Fibroblast of gingiva (primary cell): Measurements from ENCODE around the gene IRX4.
"Not testable (repeated sequence)": the region's sequence is repeated elsewhere in the genome, so short reads cannot be mapped to it uniquely, and the experiment has no call there.

Experiments used
- DNase-seq: peaks from one replicate; pipeline ENCODE4 v3.0.0-alpha.2; 2011; ENCODE audit warnings: low read depth

IRX4 gene

GRCh38 chr5:1877103-1878049 lies 5.3 kb downstream of the IRX4 start:
- no peak for DNase-seq

GRCh38 chr5:1876660-1877064 lies 6.1 kb downstream of the IRX4 start:
- DNase-seq = no peak

DNA sequence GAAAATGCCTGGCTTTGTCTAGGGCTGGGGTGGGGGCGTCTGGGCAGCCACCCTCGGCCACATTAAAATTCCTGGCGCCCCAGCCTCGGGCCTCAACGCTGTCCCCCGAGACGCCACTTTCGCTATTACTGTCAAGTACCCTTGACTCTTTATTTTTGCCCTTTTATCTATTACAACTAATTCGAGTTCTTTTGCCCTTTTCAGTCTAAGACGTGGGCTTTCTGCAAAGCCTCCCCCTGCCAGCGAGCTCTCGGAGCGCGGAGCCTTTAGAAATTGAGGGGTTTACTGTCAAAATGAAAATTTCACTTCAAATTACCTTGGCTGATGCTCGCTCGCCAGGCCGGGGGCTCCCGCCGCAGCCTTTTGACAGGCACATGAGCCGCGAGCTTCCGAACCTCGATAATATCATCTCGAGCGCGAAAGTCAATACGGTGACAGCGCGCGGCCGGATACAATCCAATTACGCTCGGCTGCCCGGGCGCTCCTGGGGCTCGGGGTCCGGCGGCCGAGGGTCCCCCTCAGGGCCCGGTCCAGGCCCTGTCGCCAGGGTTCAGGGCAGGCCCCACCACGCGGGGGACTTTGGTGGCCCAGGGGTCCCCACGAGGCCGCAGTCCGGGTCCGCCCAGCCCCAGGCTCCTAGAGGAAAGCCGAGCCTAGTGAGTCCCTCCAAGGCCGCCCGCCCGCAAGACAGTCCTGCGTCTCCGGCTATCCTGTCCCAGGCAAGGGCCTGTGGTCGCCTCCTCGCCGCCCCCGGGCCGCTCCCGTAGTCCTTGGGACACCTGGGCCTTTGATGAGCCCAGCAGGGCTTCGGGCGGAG lies 6.7 kb downstream of the IRX4 start:
- no peak for DNase-seq

- DNase-seq = no peak
Measured at GRCh38 chr5:1875281-1875842, 7.4 kb downstream of the IRX4 start.

- DNase-seq = no peak
Measured at GRCh38 chr5:1874771-1875220, 7.9 kb downstream of the IRX4 start.

DNA sequence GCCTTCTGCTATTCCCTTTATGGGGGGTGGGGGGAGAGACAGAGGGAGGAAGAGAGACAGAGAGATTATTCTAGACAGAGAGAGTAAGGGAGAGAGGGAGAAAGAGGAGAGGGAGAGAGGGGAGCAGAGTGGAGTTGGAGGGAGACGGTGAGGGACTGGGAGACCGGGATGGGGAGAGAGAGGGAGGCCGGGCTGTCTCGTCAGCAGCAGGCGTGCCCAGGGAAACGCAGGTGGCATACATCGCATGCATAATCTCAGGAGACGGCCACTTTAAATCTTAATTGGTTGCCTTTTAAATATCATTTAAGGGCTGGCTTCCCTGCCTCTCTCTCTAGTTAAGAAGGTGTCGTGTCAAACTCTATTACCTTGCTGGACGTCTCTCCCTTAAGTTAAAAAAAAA lies 8.4 kb downstream of the IRX4 start:
- DNase-seq = no peak

DNA sequence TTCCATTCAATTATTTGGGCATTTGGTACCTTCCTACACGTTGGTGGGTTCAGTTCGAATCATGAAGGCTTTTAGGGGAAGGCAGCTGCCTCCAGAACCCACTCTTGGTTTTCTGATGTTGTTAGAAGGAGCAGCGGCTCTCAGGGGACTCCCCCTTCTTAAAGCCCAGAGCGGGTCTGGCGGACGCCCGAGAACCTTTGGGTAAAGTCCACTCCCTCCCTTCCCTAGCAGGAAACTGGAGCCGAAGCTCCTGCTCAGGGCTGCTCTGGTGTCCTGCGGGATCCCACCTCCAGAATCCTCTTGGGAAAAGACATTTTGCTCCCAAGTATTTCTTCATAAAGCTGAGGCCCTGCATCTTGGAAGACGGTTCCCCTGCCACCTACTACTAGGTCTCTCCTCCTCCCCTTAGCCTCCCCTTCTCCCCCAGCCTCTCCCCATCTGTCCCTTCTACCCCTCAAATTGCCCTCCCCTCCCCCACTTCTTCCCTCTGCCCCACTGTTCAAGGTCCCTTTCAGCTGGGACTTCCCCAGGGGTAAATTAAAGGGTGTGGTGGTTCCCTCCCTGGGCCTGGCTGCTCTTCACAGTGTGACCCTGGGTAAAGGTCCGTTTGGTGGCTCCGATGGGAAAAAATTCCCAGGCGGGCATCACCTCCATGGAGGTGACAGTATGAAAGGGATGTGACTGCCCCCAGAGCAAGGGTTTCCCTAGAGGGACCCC lies 9.3 kb downstream of the IRX4 start:
- no peak for DNase-seq

DNA sequence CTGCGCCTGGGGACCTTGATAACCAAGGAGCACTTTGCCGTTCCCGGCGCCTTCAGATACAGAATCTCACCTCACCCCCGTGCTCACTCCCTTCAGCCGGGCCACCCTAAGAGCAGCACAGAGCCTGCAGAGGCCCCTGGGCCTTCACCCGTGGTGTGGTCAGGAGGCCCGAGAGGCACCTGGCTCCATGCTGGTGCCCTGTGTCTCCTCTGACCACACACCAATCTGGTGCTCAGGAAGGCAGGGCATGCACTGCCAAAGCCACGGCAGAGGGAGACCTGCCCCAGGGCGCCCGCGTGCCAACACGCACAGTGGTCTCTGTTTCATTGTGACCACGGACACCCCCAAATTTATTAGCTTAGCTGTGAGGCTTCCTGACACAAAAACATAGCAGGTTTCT lies 11.3 kb downstream of the IRX4 start:
- no peak for DNase-seq

DNA sequence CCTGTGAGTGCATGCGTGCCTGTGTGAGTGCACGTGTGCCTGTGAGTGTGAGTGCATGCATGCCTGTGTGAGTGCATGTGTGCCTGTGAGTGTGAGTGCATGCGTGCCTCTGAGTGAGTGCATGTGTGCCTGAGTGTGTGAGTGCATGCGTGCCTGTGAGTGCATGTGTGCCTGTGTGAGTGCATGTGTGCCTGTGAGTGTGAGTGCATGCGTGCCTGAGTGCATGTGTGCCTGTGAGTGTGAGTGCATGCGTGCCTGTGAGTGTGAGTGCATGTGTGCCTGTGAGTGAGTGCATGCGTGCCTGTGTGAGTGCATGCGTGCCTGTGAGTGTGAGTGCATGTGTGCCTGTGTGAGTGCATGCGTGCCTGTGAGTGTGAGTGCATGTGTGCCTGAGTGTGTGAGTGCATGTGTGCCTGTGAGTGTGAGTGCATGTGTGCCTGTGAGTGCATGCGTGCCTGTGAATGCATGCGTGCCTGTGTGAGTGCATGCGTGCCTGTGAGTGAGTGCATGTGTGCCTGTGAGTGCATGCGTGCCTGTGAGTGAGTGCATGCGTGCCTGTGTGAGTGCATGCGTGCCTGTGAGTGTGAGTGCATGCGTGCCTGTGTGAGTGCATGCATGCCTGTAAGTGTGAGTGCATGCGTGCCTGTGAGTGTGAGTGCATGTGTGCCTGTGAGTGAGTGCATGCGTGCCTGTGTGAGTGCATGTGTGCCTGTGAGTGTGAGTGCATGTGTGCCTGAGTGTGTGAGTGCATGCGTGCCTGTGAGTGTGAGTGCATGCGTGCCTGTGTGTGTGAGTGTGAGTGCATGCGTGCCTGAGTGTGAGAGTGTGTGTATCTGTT lies 12.1 kb downstream of the IRX4 start:
- not testable (repeated sequence) for DNase-seq

GRCh38 chr5:1868886-1869475 lies 13.7 kb downstream of the IRX4 start:
- DNase-seq = no peak

DNA sequence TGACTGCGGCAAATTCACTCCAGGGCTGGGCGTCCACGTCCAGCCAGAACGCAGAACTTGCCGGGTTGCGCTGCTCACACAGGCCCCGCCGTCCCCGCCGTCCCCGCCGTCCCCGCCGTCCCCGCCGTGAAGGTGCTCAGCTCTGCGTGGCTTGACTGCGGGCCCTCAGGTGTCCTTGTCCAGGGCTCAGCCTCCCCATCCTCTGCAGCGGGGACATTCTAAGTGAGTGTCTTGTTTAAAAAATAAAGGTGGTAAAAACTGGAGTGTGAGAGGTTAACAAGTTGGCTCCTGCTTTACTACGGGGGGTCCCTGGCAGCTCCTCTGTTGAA lies 14.9 kb downstream of the IRX4 start:
- DNase-seq = no peak

DNA sequence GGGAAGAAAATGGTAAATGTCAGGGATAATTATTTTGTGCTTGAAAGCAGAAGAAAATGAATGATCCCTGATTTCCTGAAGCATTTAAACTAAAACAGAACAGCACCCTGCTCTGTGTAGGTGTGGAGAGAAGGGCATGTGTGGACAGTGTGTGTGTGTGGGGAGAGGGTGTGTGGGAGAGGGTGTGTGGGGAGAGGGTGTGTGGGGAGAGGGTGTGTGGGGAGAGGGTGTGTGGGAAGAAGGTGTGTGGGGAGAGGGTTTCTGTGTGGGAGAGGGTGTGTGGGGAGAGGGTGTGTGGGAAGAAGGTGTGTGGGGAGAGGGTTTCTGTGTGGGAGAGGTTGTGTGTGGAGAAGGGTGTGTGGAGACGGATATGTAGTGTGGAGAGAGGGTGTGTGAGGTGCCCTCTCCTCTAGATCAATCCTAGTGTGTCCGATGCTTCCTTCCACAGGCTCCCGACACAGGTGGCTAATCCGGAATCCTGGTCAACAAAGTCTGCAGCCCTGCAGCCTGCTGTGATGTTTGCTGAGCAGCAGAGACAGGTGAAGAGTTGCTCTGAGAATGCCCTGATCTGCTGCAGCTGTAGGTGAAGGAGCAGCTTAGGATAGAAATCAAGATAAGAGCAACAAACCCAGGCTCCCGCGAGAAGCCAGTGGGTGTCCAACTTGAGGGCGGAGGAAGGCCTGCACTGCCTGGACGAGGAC lies 15.5 kb downstream of the IRX4 start:
- DNase-seq = no peak

DNA sequence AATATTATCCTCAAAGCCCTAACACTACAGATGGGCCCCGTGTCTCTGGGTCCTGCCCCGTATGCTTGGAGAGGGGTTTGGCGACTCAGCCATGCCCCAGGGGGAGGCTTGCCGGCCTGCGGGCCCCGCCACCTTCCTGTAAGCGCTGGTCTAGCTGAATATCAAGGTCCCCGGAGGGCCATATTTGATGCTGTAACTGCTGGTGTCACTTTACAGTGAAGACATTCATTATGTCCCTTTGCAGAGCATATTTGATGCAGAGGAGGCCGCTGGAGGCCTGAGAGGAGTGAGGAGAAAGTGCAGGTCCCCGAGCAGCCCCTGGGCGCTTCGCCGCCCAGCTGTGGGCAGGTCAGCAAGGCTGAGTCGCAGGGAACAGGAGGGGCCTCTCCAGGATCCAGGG lies 16.8 kb downstream of the IRX4 start:
- DNase-seq = no peak

- DNase-seq = no peak
Measured at GRCh38 chr5:1865486-1865885, 17.2 kb downstream of the IRX4 start.

- no peak for DNase-seq
Measured at GRCh38 chr5:1864896-1865440, 17.8 kb downstream of the IRX4 start.

GRCh38 chr5:1860949-1861348 lies 21.8 kb downstream of the IRX4 start:
- DNase-seq = no peak

DNA sequence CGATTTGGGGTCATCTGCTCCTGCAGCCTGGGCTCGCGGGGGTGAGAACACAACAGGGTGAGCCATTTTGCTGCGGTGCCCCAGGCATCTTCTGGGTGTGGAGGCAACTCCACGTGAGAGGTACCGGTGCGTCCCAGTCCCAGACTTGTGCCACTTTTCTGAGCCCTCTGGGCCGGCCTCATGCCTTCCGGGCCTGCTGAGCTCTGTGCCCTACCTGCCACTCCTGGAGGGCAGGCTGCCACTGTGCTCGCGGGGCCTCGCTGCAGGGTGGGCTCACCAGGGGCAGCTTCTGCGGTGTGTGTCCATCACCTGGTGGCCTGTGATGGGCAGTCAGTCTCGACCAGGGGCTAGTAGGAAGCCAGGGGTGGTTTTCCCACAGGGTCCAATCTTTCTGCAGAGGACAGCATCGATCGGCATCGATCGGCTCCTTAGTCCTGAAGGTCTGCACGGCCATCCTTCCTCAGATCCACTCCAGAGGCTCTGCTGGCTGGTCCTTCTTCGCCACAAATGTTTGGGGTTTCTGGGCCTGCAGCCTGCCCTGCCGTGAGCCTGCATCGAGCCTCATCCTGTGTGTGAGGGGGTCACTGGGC lies 22.6 kb downstream of the IRX4 start:
- DNase-seq = no peak

GRCh38 chr5:1859099-1859498 lies 23.6 kb downstream of the IRX4 start:
- DNase-seq = no peak

DNA sequence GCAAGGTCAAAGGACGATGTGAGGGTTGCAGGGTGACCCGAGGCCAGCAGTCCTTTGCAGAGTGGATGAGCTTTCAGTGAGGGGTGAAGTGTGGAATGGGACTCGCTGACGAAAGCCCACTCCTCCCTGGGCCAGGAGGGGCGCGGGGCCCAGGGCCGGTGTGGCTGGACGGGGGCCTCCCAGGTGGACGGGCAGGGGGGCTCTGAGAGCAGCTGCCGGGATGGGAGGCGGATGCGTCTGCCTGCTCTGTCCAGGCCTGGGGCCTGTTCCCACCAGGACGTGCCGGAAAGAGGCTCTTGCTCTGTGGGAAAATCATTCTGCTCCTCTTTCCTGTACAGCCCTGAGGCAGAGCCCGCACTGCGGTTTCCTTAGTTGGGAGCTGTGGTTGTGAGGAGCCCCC lies 24.3 kb downstream of the IRX4 start:
- DNase-seq = no peak

GRCh38 chr5:1857256-1857600 lies 25.5 kb downstream of the IRX4 start:
- no peak for DNase-seq
